A549 (cell line): ENCODE data around the gene MYLK2. TPM values are rescaled to one million over a fixed set of nuclear protein-coding genes. Genes with fewer than 3 reads are reported as not detected.

Experiments used
- ATAC-seq, 2 experiments: fragments of 200-7000 bp in 1 of 2; fragments of >200 bp in 1 of 2; cut with Nextera tagmentation in 1 of 2; cut with Tn5 transposase in 1 of 2; 3 replicates each; pipeline versions ENCODE4 v1.8.0 to v1.9.1; 2018 to 2020; ENCODE audit warnings: mild to moderate bottlenecking in 1 of 2, moderate library complexity in 1 of 2
- CTCF ChIA-PET: fragments of 300-600 bp; sonication (Branson Sonifier 250); formaldehyde crosslinking; extraction: SDS; loops from one replicate; lab custom pipeline; 2021; ENCODE audit warnings: antibody characterized with exemption, inconsistent platforms; lab: Yijun Ruan, JAX
- POLR2A ChIA-PET: fragments of 350-600 bp; formaldehyde crosslinking; extraction: SDS; loops from one replicate; lab custom pipeline; 2021; ENCODE audit warnings: antibody characterized with exemption, inconsistent platforms; lab: Yijun Ruan, JAX
- DNase-seq, 2 experiments: peaks; one replicate each; pipeline versions ENCODE4 v3.0.0 to v3.0.0-alpha.2; 2011 to 2016; ENCODE audit warnings: low read depth in 1 of 2, low spot score in 1 of 2
- FAIRE-seq: peaks from 2 replicates; lab custom pipeline; 2011; peaks lifted over from hg19 to GRCh38; lab: Jason Lieb, UNC
- H3K27ac ChIP-seq, 2 experiments: fragments of >200 bp; sonication (Bioruptor Twin); formaldehyde crosslinking; 3 replicates each; pipeline ENCODE4 v1.5.1; 2016 to 2017
- H3K4me1 ChIP-seq: fragments of >200 bp; sonication (Bioruptor Twin); formaldehyde crosslinking; 3 replicates; pipeline ENCODE4 v1.6.1; 2016
- H3K4me2 ChIP-seq: fragments of >200 bp; sonication (Bioruptor Twin); formaldehyde crosslinking; 3 replicates; pipeline ENCODE4 v1.6.1; 2016
- H3K4me3 ChIP-seq: fragments of >200 bp; sonication (Bioruptor Twin); formaldehyde crosslinking; 3 replicates; pipeline ENCODE4 v1.5.1; 2016
- H3K9me3 ChIP-seq: fragments of >200 bp; sonication (Bioruptor Twin); formaldehyde crosslinking; 3 replicates; pipeline ENCODE4 v1.6.1; 2016
- BHLHE40 ChIP-seq: IDR thresholded peaks from 2 replicates; pipeline ENCODE4 v1.6.1; 2012; ENCODE audit warnings: low read depth, low read length, inconsistent platforms
- CBX2 ChIP-seq: fragments of 200-600 bp; sonication (generic); IDR thresholded peaks from 2 replicates; pipeline ENCODE4 v1.6.1; 2016; ENCODE audit warnings: low read depth, mild to moderate bottlenecking, borderline replicate concordance
- CHD2 ChIP-seq: fragments of 150-350 bp; IDR thresholded peaks from 2 replicates; pipeline ENCODE4 v1.6.1; 2014; ENCODE audit warnings: low read length; ENCODE audit not compliant: partially characterized antibody
- CHD4 ChIP-seq: fragments of 200-600 bp; sonication (generic); IDR thresholded peaks from 2 replicates; pipeline ENCODE4 v1.6.1; 2016; ENCODE audit warnings: antibody characterized with exemption, mild to moderate bottlenecking, borderline replicate concordance
- ESRRA ChIP-seq: fragments of 150-350 bp; IDR thresholded peaks from 2 replicates; pipeline ENCODE4 v1.6.1; 2014; ENCODE audit warnings: mild to moderate bottlenecking, low read length, borderline replicate concordance
- FOSL2 ChIP-seq, 2 experiments: fragments of 450-650 bp in 1 of 2; fragments of >200 bp in 1 of 2; sonication (Bioruptor Twin) in 1 of 2; formaldehyde crosslinking; IDR thresholded peaks; 2 replicates each; pipeline versions ENCODE4 v1.5.0 to v1.6.1; 2016 to 2020; ENCODE audit warnings: mild to moderate bottlenecking in 1 of 2, moderate library complexity in 1 of 2
- HOXB5 ChIP-seq: fragments of 250-450 bp; sonication (Bioruptor Pico); IDR thresholded peaks from 2 replicates; pipeline ENCODE4 v1.5.0; 2020; ENCODE audit warnings: mild to moderate bottlenecking, moderate library complexity
- KDM5A ChIP-seq: fragments of 200-600 bp; sonication (generic); IDR thresholded peaks from 2 replicates; pipeline ENCODE4 v1.6.1; 2016; ENCODE audit warnings: antibody characterized with exemption, mild to moderate bottlenecking
- RARB ChIP-seq: fragments of 250-450 bp; sonication (Bioruptor Pico); IDR thresholded peaks from 2 replicates; pipeline ENCODE4 v1.8.0; 2021; ENCODE audit warnings: mild to moderate bottlenecking, moderate library complexity
- RFX5 ChIP-seq: fragments of 450-650 bp; IDR thresholded peaks from 2 replicates; pipeline ENCODE4 v1.7.1; 2014; ENCODE audit warnings: antibody characterized with exemption, mild to moderate bottlenecking, moderate library complexity
- USF2 ChIP-seq: fragments of 450-650 bp; IDR thresholded peaks from 2 replicates; pipeline ENCODE4 v1.6.1; 2014; ENCODE audit warnings: antibody characterized with exemption
- ZFP36 ChIP-seq: fragments of 450-650 bp; IDR thresholded peaks from 2 replicates; pipeline ENCODE4 v1.6.1; 2014; ENCODE audit warnings: borderline replicate concordance; ENCODE audit not compliant: partially characterized antibody
- ZNF302 ChIP-seq: fragments of 250-450 bp; sonication (Bioruptor Pico); IDR thresholded peaks from 2 replicates; pipeline ENCODE4 v1.9.0; 2021; ENCODE audit warnings: inconsistent platforms, mild to moderate bottlenecking, moderate library complexity
- WGBS: methylation state at CpG from one replicate; pipeline ENCODE4 v1.1.6; 2017; ENCODE audit errors: missing lambda C conversion rate; 5-methylcytosine and 5-hydroxymethylcytosine counted together
- polyA plus RNA-seq, 4 experiments: library from polyadenylated mRNA; depleted of rRNA in 3 of 4; stranded (reverse); fragments of >200 nt; fragmentation: RNase III in 1 of 4; extraction: RNeasy Plus Mini Kit Qiagen cat#74134 plus additional on column Dnase treatment in 1 of 4; gene quantifications; 2 replicates in 3 of 4; 3 replicates in 1 of 4; pipeline ENCODE4 v1.2.3, GENCODE V29; 2011 to 2017
- TF ChIP-seq, protein P1 (sequence below): fragments of 200-600 bp; sonication (generic); IDR thresholded peaks from 2 replicates; pipeline ENCODE4 v1.6.1; 2016; ENCODE audit warnings: antibody characterized with exemption, mild to moderate bottlenecking, moderate library complexity
- TF ChIP-seq, protein P2 (sequence below): fragments of >200 bp; sonication (Bioruptor Twin); formaldehyde crosslinking; IDR thresholded peaks from 3 replicates; pipeline ENCODE4 v1.6.1; 2016
- TF ChIP-seq, protein P3 (sequence below): fragments of >200 bp; sonication (Bioruptor Twin); formaldehyde crosslinking; IDR thresholded peaks from 3 replicates; pipeline ENCODE4 v1.5.1; 2016
- TF ChIP-seq, protein P4 (sequence below): IDR thresholded peaks from 2 replicates; pipeline ENCODE4 v1.6.1; 2012

The MYLK2 gene
- polyA plus RNA-seq, 2 of the 4 experiments (the other 2 are of a cell fraction) = 0.09 to 0.36 TPM

- Histone ChIP-seq H3K9me3 (no peaks in the 10 kb centered on the region), H3K4me1 (peaks cover 15% of the 10 kb centered on the region), H3K4me3 (no peak overlapping the region), H3K27ac (no peak overlapping the region), H3K4me2 (no peak overlapping the region)
- ChIA-PET CTCF (interaction anchor here (1.9 to 11.6 kb wide), 3 partner anchors 11 to 173 kb away, joined by 6 to 193 read pairs (median 23); no protein-coding TSS in a partner anchor), POLR2A (no interaction called here)
- no peak for TF ChIP-seq RFX5
- TF ChIP-seq FOSL2 (IDR thresholded peaks at IDR 0.05) = no peak
- no peak for TF ChIP-seq FOSL2 (CRISPR knock-in tag; IDR thresholded peaks at IDR 0.05)
- TF ChIP-seq HOXB5 = no peak
- TF ChIP-seq, protein P1, sequence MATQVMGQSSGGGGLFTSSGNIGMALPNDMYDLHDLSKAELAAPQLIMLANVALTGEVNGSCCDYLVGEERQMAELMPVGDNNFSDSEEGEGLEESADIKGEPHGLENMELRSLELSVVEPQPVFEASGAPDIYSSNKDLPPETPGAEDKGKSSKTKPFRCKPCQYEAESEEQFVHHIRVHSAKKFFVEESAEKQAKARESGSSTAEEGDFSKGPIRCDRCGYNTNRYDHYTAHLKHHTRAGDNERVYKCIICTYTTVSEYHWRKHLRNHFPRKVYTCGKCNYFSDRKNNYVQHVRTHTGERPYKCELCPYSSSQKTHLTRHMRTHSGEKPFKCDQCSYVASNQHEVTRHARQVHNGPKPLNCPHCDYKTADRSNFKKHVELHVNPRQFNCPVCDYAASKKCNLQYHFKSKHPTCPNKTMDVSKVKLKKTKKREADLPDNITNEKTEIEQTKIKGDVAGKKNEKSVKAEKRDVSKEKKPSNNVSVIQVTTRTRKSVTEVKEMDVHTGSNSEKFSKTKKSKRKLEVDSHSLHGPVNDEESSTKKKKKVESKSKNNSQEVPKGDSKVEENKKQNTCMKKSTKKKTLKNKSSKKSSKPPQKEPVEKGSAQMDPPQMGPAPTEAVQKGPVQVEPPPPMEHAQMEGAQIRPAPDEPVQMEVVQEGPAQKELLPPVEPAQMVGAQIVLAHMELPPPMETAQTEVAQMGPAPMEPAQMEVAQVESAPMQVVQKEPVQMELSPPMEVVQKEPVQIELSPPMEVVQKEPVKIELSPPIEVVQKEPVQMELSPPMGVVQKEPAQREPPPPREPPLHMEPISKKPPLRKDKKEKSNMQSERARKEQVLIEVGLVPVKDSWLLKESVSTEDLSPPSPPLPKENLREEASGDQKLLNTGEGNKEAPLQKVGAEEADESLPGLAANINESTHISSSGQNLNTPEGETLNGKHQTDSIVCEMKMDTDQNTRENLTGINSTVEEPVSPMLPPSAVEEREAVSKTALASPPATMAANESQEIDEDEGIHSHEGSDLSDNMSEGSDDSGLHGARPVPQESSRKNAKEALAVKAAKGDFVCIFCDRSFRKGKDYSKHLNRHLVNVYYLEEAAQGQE = no peak
- DNase-seq (no peak), ATAC-seq (no peak), FAIRE-seq (no peak)
- 39% methylated on average over 3 of the region's 3 CpGs for WGBS
Observed at GRCh38 chr20:31858760-31859083, 39.6 kb downstream of the MYLK2 start.

GRCh38 chr20:31859266-31859997 lies 40.3 kb downstream of the MYLK2 start:
- POLR2A ChIA-PET = no interaction called here

More at GRCh38 chr20:31859266-31859997, 40.3 kb downstream of the MYLK2 start:
- peaks cover 15% of the 10 kb centered on the region for H3K4me1 ChIP-seq
- H3K27ac ChIP-seq = no peak overlapping the region
- no peak overlapping the region for H3K4me3 ChIP-seq
- ATAC-seq (no peak), FAIRE-seq (no peak), DNase-seq (no peak)
- 74% methylated on average over 5 of the region's 5 CpGs for WGBS
- H3K9me3 ChIP-seq = no peaks in the 10 kb centered on the region
- CTCF ChIA-PET = interaction anchor here (0.6 to 11.6 kb wide), 8 partner anchors 12 to 240 kb away, joined by 3 to 193 read pairs (median 5); partner anchors contain the start of gene PDRG1
- no peak overlapping the region for H3K4me2 ChIP-seq
- TF ChIP-seq RARB (CRISPR knock-in tag) = no peak
- TF ChIP-seq ESRRA = no peak
- no peak for TF ChIP-seq CHD4
- TF ChIP-seq BHLHE40 = no peak
- no peak for TF ChIP-seq CBX2
- no peak for TF ChIP-seq ZFP36
- no peak for TF ChIP-seq RFX5
- TF ChIP-seq USF2 = no peak
- TF ChIP-seq CHD2 = no peak
- TF ChIP-seq, protein P2, sequence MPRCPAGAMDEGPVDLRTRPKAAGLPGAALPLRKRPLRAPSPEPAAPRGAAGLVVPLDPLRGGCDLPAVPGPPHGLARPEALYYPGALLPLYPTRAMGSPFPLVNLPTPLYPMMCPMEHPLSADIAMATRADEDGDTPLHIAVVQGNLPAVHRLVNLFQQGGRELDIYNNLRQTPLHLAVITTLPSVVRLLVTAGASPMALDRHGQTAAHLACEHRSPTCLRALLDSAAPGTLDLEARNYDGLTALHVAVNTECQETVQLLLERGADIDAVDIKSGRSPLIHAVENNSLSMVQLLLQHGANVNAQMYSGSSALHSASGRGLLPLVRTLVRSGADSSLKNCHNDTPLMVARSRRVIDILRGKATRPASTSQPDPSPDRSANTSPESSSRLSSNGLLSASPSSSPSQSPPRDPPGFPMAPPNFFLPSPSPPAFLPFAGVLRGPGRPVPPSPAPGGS = no peak
- no peak for TF ChIP-seq ZNF302 (CRISPR knock-in tag)
- TF ChIP-seq, protein P3, sequence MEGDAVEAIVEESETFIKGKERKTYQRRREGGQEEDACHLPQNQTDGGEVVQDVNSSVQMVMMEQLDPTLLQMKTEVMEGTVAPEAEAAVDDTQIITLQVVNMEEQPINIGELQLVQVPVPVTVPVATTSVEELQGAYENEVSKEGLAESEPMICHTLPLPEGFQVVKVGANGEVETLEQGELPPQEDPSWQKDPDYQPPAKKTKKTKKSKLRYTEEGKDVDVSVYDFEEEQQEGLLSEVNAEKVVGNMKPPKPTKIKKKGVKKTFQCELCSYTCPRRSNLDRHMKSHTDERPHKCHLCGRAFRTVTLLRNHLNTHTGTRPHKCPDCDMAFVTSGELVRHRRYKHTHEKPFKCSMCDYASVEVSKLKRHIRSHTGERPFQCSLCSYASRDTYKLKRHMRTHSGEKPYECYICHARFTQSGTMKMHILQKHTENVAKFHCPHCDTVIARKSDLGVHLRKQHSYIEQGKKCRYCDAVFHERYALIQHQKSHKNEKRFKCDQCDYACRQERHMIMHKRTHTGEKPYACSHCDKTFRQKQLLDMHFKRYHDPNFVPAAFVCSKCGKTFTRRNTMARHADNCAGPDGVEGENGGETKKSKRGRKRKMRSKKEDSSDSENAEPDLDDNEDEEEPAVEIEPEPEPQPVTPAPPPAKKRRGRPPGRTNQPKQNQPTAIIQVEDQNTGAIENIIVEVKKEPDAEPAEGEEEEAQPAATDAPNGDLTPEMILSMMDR = no peak
- TF ChIP-seq, protein P4, sequence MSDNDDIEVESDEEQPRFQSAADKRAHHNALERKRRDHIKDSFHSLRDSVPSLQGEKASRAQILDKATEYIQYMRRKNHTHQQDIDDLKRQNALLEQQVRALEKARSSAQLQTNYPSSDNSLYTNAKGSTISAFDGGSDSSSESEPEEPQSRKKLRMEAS = no peak
- no peak for TF ChIP-seq KDM5A
- TF ChIP-seq, all 56 proteins: peak for 0
